Calu3 (cell line): ENCODE results near the gene ANGPTL1. TPM values are rescaled to one million over a fixed set of nuclear protein-coding genes. Genes with fewer than 3 reads are reported as not detected.

Experiments
- BruUV-seq: library from RNA; stranded (reverse); fragments of 400-500 nt; replicated peaks from 2 replicates; lab custom pipeline; 2021; lab: Mats Ljungman, UMichigan
- CTCF ChIA-PET: fragments of 300-600 bp; sonication (Branson Sonifier 250); formaldehyde crosslinking; loops from one replicate; lab custom pipeline; 2022; ENCODE audit warnings: antibody characterized with exemption; lab: Charles Lee
- DNase-seq: peaks from one replicate; pipeline ENCODE4 v3.0.0; 2022
- H3K27ac Mint-ChIP-seq: one replicate; pipeline ENCODE4 v1.8.0; 2022; ENCODE audit warnings: mixed read lengths; ENCODE audit not compliant: unreplicated experiment
- H3K27me3 Mint-ChIP-seq: one replicate; pipeline ENCODE4 v1.8.0; 2022; ENCODE audit warnings: mixed read lengths; ENCODE audit not compliant: unreplicated experiment
- H3K36me3 Mint-ChIP-seq: one replicate; pipeline ENCODE4 v1.8.0; 2022; ENCODE audit warnings: mild to moderate bottlenecking, moderate library complexity, mixed read lengths; ENCODE audit not compliant: insufficient read depth, unreplicated experiment
- H3K4me1 Mint-ChIP-seq: one replicate; pipeline ENCODE4 v1.8.0; 2022; ENCODE audit warnings: mild to moderate bottlenecking, low read depth, mixed read lengths; ENCODE audit not compliant: unreplicated experiment
- H3K4me3 Mint-ChIP-seq: one replicate; pipeline ENCODE4 v1.8.0; 2022; ENCODE audit warnings: mild to moderate bottlenecking, low read depth, moderate library complexity, mixed read lengths; ENCODE audit not compliant: unreplicated experiment
- H3K9me3 Mint-ChIP-seq: one replicate; pipeline ENCODE4 v1.8.0; 2022; ENCODE audit warnings: low read depth, mixed read lengths; ENCODE audit not compliant: unreplicated experiment
- CTCF ChIP-seq: fragments of 200-600 bp; IDR thresholded peaks from one replicate; pipeline ENCODE4 v1.8.0; 2022; ENCODE audit warnings: antibody characterized with exemption; ENCODE audit not compliant: unreplicated experiment
- intact Hi-C: fragments of 100-400 bp; cut with micrococcal nuclease; formaldehyde crosslinking; loops from one replicate; pipeline ENCODE4 v1.10.0; 2022; ENCODE audit not compliant: unreplicated experiment
- total RNA-seq: library from RNA; stranded (reverse); gene quantifications from 2 replicates; pipeline ENCODE4 v1.2.3, GENCODE V29; 2022

Gene ANGPTL1
- total RNA-seq, 1 experiment from 2014 or later: 0.35 TPM

GRCh38 chr1:178821134-178821866, 49.6 kb downstream of the ANGPTL1 start:
- CTCF ChIA-PET: interaction anchor here (0.5 to 0.6 kb wide), 2 partner anchors 20 to 210 kb away, joined by 3 to 4 read pairs; no protein-coding TSS in a partner anchor
- H3K4me1 Mint-ChIP-seq: peaks cover 20% of the 10 kb centered on the region
- H3K27me3 Mint-ChIP-seq: no peaks in the 10 kb centered on the region
- no peak overlapping the region for H3K4me3 Mint-ChIP-seq
- peaks cover 6% of the 10 kb centered on the region for H3K36me3 Mint-ChIP-seq
- DNase-seq: no peak
- H3K9me3 Mint-ChIP-seq: peaks cover 4% of the 10 kb centered on the region
- TF ChIP-seq CTCF: no peak
- intact Hi-C loops: no loop called here
- BruUV-seq: no TSS peak
- H3K27ac Mint-ChIP-seq: no peak overlapping the region

GRCh38 chr1:178819123-178819522, 51.8 kb downstream of the ANGPTL1 start:
- TF ChIP-seq CTCF: no peak
- Mint-ChIP-seq H3K36me3 (peaks cover 6% of the 10 kb centered on the region), H3K9me3 (peaks cover 4% of the 10 kb centered on the region), H3K27me3 (no peaks in the 10 kb centered on the region), H3K27ac (peak overlapping the region; percentile 71), H3K4me1 (peaks cover 20% of the 10 kb centered on the region), H3K4me3 (no peak overlapping the region)
- no TSS peak for BruUV-seq
- peak; percentile 41 for DNase-seq
- CTCF ChIA-PET: interaction anchor here (0.7 kb wide), 1 partner anchor 180 kb away, joined by 4 read pairs; no protein-coding TSS in a partner anchor
- intact Hi-C loops: no loop called here

- CTCF ChIA-PET: no interaction called here
- Mint-ChIP-seq H3K4me1 (peaks cover 20% of the 10 kb centered on the region), H3K36me3 (peaks cover 2% of the 10 kb centered on the region), H3K9me3 (no peaks in the 10 kb centered on the region), H3K4me3 (no peak overlapping the region), H3K27me3 (no peaks in the 10 kb centered on the region), H3K27ac (no peak overlapping the region)
- BruUV-seq: no TSS peak
- DNase-seq: no peak
- no peak for TF ChIP-seq CTCF
- intact Hi-C loops: no loop called here
These were observed 52.5 kb downstream of the ANGPTL1 start for GRCh38 chr1:178818416-178818815.

- H3K27me3 Mint-ChIP-seq: no peaks in the 10 kb centered on the region
- CTCF ChIA-PET: no interaction called here
- no peak overlapping the region for H3K4me3 Mint-ChIP-seq
- no peak for DNase-seq
- H3K9me3 Mint-ChIP-seq: no peaks in the 10 kb centered on the region
- no peak overlapping the region for H3K27ac Mint-ChIP-seq
- no TSS peak for BruUV-seq
- intact Hi-C loops: loop anchor here (5.0 kb wide), 1 partner anchor 192 kb away; no protein-coding TSS in a partner anchor
- H3K36me3 Mint-ChIP-seq: no peaks in the 10 kb centered on the region
- H3K4me1 Mint-ChIP-seq: no peaks in the 10 kb centered on the region
- no peak for TF ChIP-seq CTCF
These were observed 60.3 kb downstream of the ANGPTL1 start for GRCh38 chr1:178810585-178810984.
